HEK293T (cell line): ENCODE measurements around the gene ATG2A.

Experiments
- CTCF ChIA-PET: fragments of 350-600 bp; formaldehyde crosslinking; extraction: SDS; loops from one replicate; lab custom pipeline; 2021; ENCODE audit warnings: antibody characterized with exemption, inconsistent platforms; lab: Yijun Ruan, JAX
- POLR2A ChIA-PET: fragments of 350-600 bp; formaldehyde crosslinking; extraction: SDS; loops from one replicate; lab custom pipeline; 2020; ENCODE audit warnings: antibody characterized with exemption, inconsistent platforms; lab: Yijun Ruan, JAX
- DNase-seq: peaks from one replicate; pipeline ENCODE4 v3.0.0; 2012; ENCODE audit warnings: mixed read lengths; ENCODE audit errors: extremely low spot score
- ARNT ChIP-seq: fragments of 450-650 bp; IDR thresholded peaks from 2 replicates; pipeline ENCODE4 v1.6.1; 2017; ENCODE audit warnings: mild to moderate bottlenecking
- BHLHE40 ChIP-seq: fragments of 450-650 bp; IDR thresholded peaks from 2 replicates; pipeline ENCODE4 v1.6.1; 2016; ENCODE audit warnings: mild to moderate bottlenecking, moderate library complexity, borderline replicate concordance
- CTBP1 ChIP-seq: fragments of 450-650 bp; IDR thresholded peaks from 2 replicates; pipeline ENCODE4 v1.6.1; 2016; ENCODE audit warnings: borderline replicate concordance
- ELF4 ChIP-seq: fragments of 450-650 bp; IDR thresholded peaks from 2 replicates; pipeline ENCODE4 v1.6.1; 2017; ENCODE audit warnings: antibody characterized with exemption
- FOXA1 ChIP-seq: fragments of 450-650 bp; IDR thresholded peaks from 2 replicates; pipeline ENCODE4 v1.6.1; 2016; ENCODE audit warnings: mild to moderate bottlenecking
- FOXK2 ChIP-seq: fragments of 450-650 bp; IDR thresholded peaks from 2 replicates; pipeline ENCODE4 v1.6.1; 2016; ENCODE audit warnings: mild to moderate bottlenecking
- FOXM1 ChIP-seq: fragments of 450-650 bp; IDR thresholded peaks from 2 replicates; pipeline ENCODE4 v1.6.1; 2017; ENCODE audit warnings: mild to moderate bottlenecking, borderline replicate concordance
- HDGF ChIP-seq: fragments of 450-650 bp; IDR thresholded peaks from 2 replicates; pipeline ENCODE4 v1.6.1; 2017; ENCODE audit warnings: antibody characterized with exemption, borderline replicate concordance
- L3MBTL2 ChIP-seq: fragments of 450-650 bp; conservative IDR thresholded peaks from 2 replicates; pipeline ENCODE4 v1.6.1; 2016; ENCODE audit warnings: mild to moderate bottlenecking
- LEF1 ChIP-seq: fragments of 450-650 bp; IDR thresholded peaks from 2 replicates; pipeline ENCODE4 v1.6.1; 2017; ENCODE audit warnings: mild to moderate bottlenecking, borderline replicate concordance
- NFRKB ChIP-seq: fragments of 450-650 bp; IDR thresholded peaks from 2 replicates; pipeline ENCODE4 v1.6.1; 2016; ENCODE audit warnings: mild to moderate bottlenecking, moderate library complexity
- PKNOX1 ChIP-seq: fragments of 450-650 bp; IDR thresholded peaks from 2 replicates; pipeline ENCODE4 v1.6.1; 2016
- SP1 ChIP-seq: fragments of 450-650 bp; IDR thresholded peaks from 2 replicates; pipeline ENCODE4 v1.6.1; 2017
- SUZ12 ChIP-seq: fragments of 450-650 bp; IDR thresholded peaks from 2 replicates; pipeline ENCODE4 v1.6.1; 2016; ENCODE audit warnings: mild to moderate bottlenecking
- TARDBP ChIP-seq: fragments of 450-650 bp; IDR thresholded peaks from 2 replicates; pipeline ENCODE4 v1.6.1; 2016
- ZNF384 ChIP-seq: fragments of 450-650 bp; IDR thresholded peaks from 2 replicates; pipeline ENCODE4 v1.6.1; 2016

The ATG2A gene

GRCh38 chr11:64870893-64871466, 46.0 kb downstream of the ATG2A start:
- TF ChIP-seq ELF4, result no peak
- TF ChIP-seq FOXA1, result no peak
- no peak for TF ChIP-seq L3MBTL2
- TF ChIP-seq FOXM1, result no peak
- no peak for TF ChIP-seq SP1
- ChIA-PET CTCF (interaction anchor here (1.9 kb wide), 1 partner anchor 17 kb away, joined by 10 read pairs; no protein-coding TSS in a partner anchor), POLR2A (interaction anchor here (1.3 kb wide), 1 partner anchor 18 kb away, joined by 3 read pairs; no protein-coding TSS in a partner anchor)
- no peak for DNase-seq

DNA sequence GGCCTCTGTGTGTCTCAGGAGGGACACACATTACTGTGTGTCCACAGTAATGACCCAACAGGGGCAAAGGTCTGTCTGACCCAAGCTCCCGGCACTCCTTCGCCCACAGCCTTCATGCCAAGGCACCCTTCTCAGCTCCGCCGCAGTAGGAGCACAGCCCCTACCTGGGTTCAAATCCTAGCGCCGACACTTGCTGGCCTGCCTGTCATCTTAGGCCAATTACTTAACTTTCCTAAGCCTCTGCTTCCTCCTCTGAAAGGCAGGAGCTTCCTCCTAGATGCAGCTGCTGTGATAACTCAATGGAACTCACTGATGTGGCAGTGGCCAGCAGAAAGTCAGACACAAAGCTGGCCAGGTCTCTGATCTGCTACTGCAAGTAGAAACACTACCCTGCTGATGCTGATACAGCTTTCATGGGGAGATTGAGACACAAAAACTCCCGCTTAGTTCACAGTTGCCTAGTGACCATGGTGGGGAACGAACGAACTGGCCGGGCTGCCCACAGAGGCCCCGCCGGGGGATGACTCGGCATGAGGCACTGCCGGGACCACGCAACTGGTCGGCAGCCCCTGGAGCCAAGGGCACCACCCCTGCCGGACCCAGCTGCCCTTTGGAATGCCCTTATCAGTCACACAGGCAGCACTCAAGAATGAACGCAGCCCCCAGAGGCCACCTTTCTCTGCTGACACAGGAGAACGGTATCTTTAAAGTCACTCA, 46.7 kb downstream of the ATG2A start:
- DNase-seq, result no peak
- POLR2A ChIA-PET, result interaction anchor here (1.3 to 2.8 kb wide), 3 partner anchors 7 to 92 kb away, joined by 3 to 14 read pairs (median 3); partner anchors contain the start of gene EHD1
- no peak for TF ChIP-seq FOXK2
- no peak for TF ChIP-seq SUZ12
- TF ChIP-seq BHLHE40, result no peak
- no peak for TF ChIP-seq LEF1
- TF ChIP-seq NFRKB, result no peak
- TF ChIP-seq CTBP1, result no peak
- TF ChIP-seq ARNT, result no peak
- TF ChIP-seq FOXM1, result no peak
- no peak for TF ChIP-seq SP1
- TF ChIP-seq ZNF384, result no peak
- TF ChIP-seq FOXA1, result no peak
- no peak for TF ChIP-seq L3MBTL2
- TF ChIP-seq HDGF, result no peak
- TF ChIP-seq ELF4, result no peak
- no peak for TF ChIP-seq PKNOX1
- CTCF ChIA-PET, result interaction anchor here (0.9 to 1.9 kb wide), 4 partner anchors 11 to 26 kb away, joined by 3 to 10 read pairs (median 6); partner anchors contain the start of gene CDC42BPG

GRCh38 chr11:64869571-64870175, 47.3 kb downstream of the ATG2A start:
- ChIA-PET POLR2A (interaction anchor here (1.2 to 2.8 kb wide), 4 partner anchors 8 to 91 kb away, joined by 3 to 14 read pairs (median 3); partner anchors contain the start of gene EHD1), CTCF (interaction anchor here (0.7 to 1.9 kb wide), 9 partner anchors 9 to 25 kb away, joined by 3 to 10 read pairs (median 4); partner anchors contain the start of genes CDC42BPG and EHD1)
- DNase-seq, result peak; percentile 53
- TF ChIP-seq FOXM1, result no peak
- no peak for TF ChIP-seq L3MBTL2
- no peak for TF ChIP-seq SUZ12

DNA sequence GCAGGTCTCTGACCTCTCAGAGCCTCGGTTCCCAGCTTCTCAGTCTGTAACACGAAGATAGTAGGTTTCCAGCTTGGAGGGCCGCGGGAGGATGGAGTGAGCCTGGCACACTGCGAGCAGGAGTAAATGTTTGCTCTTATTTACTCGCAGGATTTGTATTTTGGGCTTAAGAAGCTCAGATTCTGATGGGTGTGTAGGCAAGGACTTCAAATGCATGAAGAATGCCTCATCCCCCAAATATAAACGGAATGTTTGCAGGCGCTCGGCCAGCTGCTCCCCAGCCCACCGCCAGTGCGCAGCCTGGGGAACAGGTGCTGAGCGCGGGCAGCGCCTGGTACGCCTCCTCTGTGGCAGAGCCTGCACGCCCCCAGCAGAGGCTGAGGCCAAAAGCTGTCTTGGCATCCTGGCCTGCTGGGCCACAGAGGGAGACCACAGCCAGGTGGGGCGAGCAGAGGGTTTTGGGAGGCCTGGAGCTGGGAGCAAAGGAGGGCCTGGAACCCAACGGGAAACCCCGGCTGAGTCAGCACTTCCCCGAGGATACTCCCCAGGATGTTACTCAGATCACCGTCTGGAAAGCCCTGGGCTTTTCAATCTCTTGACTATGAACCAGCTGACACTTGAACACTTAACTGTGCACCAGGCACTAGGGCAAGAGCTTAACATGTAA, 48.0 kb downstream of the ATG2A start:
- DNase-seq, result no peak
- ChIA-PET POLR2A (interaction anchor here (1.2 to 2.8 kb wide), 3 partner anchors 9 to 90 kb away, joined by 3 to 14 read pairs (median 3); partner anchors contain the start of gene EHD1), CTCF (interaction anchor here (0.6 to 1.9 kb wide), 9 partner anchors 9 to 22 kb away, joined by 3 to 10 read pairs (median 4); partner anchors contain the start of gene EHD1)
- TF ChIP-seq PKNOX1 (no peak), HDGF (no peak), FOXM1 (no peak), L3MBTL2 (no peak), ZNF384 (no peak), FOXK2 (no peak), FOXA1 (no peak), SP1 (no peak), ELF4 (no peak), LEF1 (no peak), TARDBP (no peak), CTBP1 (no peak), BHLHE40 (no peak), NFRKB (no peak), ARNT (no peak), SUZ12 (no peak)

DNA sequence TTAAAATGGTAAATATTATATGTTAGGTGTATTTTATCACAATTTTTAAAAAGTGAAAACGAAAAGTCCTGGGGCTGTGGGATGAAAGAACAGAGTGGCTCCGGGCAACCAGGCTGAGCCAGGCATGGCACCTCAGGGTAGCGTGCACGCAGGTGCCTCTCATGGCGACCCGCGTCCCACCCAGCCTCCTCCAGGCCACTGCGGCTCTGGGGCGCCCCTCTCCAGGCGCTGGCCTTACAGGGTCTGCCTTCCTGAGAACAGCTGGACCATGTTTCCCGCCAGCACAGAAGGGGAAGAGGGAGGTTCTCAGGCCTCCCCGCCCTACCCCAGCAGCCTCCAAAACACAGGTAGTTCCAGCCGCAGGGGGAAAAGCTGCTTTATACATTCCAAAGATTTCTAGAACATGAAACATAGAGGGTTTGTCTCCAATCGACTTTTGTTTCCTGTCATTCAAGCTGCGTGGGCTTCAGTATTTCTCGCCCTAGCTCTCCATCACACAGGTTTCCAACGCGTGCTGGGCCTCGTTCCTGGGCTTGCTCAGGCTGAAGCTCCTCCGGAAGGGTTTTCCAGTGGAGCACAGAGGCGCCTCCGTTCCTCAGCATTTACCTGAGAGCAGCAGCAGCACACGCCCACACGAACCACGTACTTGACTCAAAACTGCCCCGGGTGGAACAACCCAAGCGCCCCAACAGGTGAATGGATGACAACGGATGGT, 49.1 kb downstream of the ATG2A start:
- TF ChIP-seq NFRKB (no peak), FOXK2 (no peak), LEF1 (no peak), HDGF (no peak)
- ChIA-PET CTCF (interaction anchor here (1.7 kb wide), 1 partner anchor 21 kb away, joined by 6 read pairs; no protein-coding TSS in a partner anchor), POLR2A (interaction anchor here (2.8 kb wide), 1 partner anchor 10 kb away, joined by 14 read pairs; the partner anchor contains the start of gene EHD1)
- no peak for DNase-seq
